Immature natural killer cell (primary cell): ENCODE measurements around the gene RUNX1. TPM values are rescaled to one million over a fixed set of nuclear protein-coding genes. Genes with fewer than 3 reads are reported as not detected.
A peak's percentile ranks its signal among the peaks of the same experiment; 100 is the strongest.

Experiments used
- DNase-seq, 3 donors: peaks; one replicate each; pipeline ENCODE4 v3.0.0; 2022; ENCODE audit warnings: mixed read lengths in 1 of 3
- H3K27ac Mint-ChIP-seq, 6 donors: one replicate each; pipeline ENCODE4 v1.8.0; 2020; ENCODE audit warnings: mixed read lengths in 6 of 6, mild to moderate bottlenecking in 5 of 6, inconsistent platforms in 4 of 6, moderate library complexity in 3 of 6
- H3K27me3 Mint-ChIP-seq, 3 donors: one replicate each; pipeline ENCODE4 v1.8.0; 2020 to 2021; ENCODE audit warnings: low read depth in 3 of 3, mild to moderate bottlenecking in 3 of 3, mixed read lengths in 3 of 3, moderate library complexity in 3 of 3, inconsistent platforms in 1 of 3
- H3K36me3 Mint-ChIP-seq, 3 donors: one replicate each; pipeline ENCODE4 v1.8.0; 2020; ENCODE audit warnings: mixed read lengths in 3 of 3, inconsistent platforms in 2 of 3, mild to moderate bottlenecking in 2 of 3
- H3K4me1 Mint-ChIP-seq, 2 donors: one replicate each; pipeline ENCODE4 v1.8.0; 2020; ENCODE audit warnings: inconsistent platforms in 2 of 2, mild to moderate bottlenecking in 2 of 2, mixed read lengths in 2 of 2, moderate library complexity in 1 of 2
- H3K4me3 Mint-ChIP-seq, 5 donors: one replicate each; pipeline ENCODE4 v1.8.0; 2020; ENCODE audit warnings: mild to moderate bottlenecking in 5 of 5, mixed read lengths in 5 of 5, inconsistent platforms in 3 of 5, moderate library complexity in 3 of 5
- H3K9me3 Mint-ChIP-seq, 6 donors: one replicate each; pipeline ENCODE4 v1.8.0; 2020; ENCODE audit warnings: mild to moderate bottlenecking in 6 of 6, mixed read lengths in 6 of 6, inconsistent platforms in 4 of 6, moderate library complexity in 3 of 6
- polyA plus RNA-seq, 3 donors: library from polyadenylated mRNA; unstranded; fragments of 300-500 nt; fragmentation: Illumina TruSeq; gene quantifications; one replicate each; pipeline ENCODE4 v1.2.3, GENCODE V29; 2021

RUNX1 gene
- polyA plus RNA-seq, 3 donors from 2014 or later = 6.2 to 25.2 (median 10.6) TPM

DNA sequence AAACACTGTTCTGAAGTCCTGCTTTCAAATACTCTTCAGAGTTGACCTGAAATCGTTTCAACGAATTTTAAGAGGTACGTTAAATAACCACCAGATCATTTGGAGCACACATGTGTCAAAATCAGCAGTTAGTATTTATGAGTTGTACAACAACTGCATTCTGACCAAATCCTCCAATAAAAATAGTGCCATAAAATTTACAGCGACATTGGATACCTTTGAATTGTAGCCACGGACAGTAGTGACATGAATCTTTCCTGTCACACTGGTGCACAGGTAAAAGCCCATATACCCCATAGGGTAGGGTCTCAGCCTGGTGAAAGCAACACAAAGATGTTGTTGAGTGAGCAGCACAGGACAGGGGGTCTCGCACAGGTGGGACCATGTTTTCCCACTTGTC is 258.8 kb downstream of the RUNX1 start:
- H3K4me1 Mint-ChIP-seq = no peaks in the 10 kb centered on the region
- no peak overlapping the region for H3K27ac Mint-ChIP-seq
- no peaks in the 10 kb centered on the region for H3K9me3 Mint-ChIP-seq
- DNase-seq = no peak
- H3K36me3 Mint-ChIP-seq = peaks cover 0 to 20% (median 8%) of the 10 kb centered on the region in 3 donors
- peaks cover 0 to 3% (median 3%) of the 10 kb centered on the region in 3 donors for H3K27me3 Mint-ChIP-seq
- H3K4me3 Mint-ChIP-seq = no peak overlapping the region

- Mint-ChIP-seq H3K27me3 (peaks cover 0 to 3% (median 3%) of the 10 kb centered on the region in 3 donors), H3K36me3 (peaks cover 5 to 12% (median 8%) of the 10 kb centered on the region in 3 donors), H3K9me3 (no peaks in the 10 kb centered on the region), H3K4me1 (no peaks in the 10 kb centered on the region), H3K27ac (peak overlapping the region in 3 of 6 donors; percentile 8 to 46 (median 34)), H3K4me3 (no peak overlapping the region)
- no peak for DNase-seq
Measured at GRCh38 chr21:34788879-34789278, 260.2 kb downstream of the RUNX1 start.

- no peaks in the 10 kb centered on the region for H3K4me1 Mint-ChIP-seq
- H3K36me3 Mint-ChIP-seq = peaks cover 0 to 5% (median 0%) of the 10 kb centered on the region in 3 donors
- H3K27me3 Mint-ChIP-seq = peaks cover 0 to 8% (median 7%) of the 10 kb centered on the region in 3 donors
- no peaks in the 10 kb centered on the region for H3K9me3 Mint-ChIP-seq
- H3K4me3 Mint-ChIP-seq = no peak overlapping the region
- H3K27ac Mint-ChIP-seq = no peak overlapping the region
- DNase-seq = no peak
Measured at GRCh38 chr21:34783815-34784214, 265.3 kb downstream of the RUNX1 start.

DNA sequence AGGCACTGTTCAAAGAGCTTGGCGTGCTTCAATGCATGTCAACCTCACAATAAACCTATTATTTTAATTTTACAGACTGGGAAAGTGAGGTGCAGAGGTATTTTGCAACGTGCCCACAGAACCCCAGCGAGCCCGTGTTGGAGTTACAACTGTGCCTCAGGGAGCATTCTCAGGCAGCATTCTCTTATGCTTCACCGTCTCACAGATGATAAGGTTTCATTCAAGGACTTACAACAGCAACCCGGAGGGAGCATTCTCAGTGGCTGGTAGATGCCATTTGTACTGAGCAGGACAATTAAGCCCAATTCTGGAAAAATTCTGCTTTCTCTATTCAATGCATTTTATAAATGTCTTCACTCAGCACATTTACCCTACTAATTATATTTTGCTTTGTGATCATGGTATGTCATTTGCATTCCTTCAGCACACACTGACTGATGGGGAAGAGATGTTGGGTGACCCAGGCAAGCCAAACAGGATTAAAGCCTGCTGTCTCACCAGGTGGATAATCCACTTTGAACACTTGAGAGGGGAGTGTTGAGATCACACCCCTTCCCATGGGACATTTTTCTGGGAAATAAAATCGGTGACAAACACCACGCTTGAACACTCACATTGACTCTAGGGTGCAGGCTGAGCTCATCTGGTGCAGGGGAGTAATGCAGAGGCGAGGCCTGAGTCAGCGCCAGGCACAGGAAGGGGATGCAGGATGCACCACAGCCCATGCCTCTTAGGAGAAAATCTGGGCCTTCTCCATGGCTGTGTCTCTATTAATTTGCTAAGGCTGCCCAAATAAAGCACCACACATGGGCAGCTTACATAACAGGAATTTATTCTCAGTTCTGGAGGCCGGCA is 266.4 kb downstream of the RUNX1 start:
- Mint-ChIP-seq H3K27ac (no peak overlapping the region), H3K4me3 (no peak overlapping the region), H3K36me3 (peaks cover 0 to 5% (median 0%) of the 10 kb centered on the region in 3 donors), H3K4me1 (no peaks in the 10 kb centered on the region), H3K27me3 (peaks cover 0 to 8% (median 7%) of the 10 kb centered on the region in 3 donors), H3K9me3 (no peaks in the 10 kb centered on the region)
- DNase-seq = no peak

GRCh38 chr21:34781526-34781925 is 267.6 kb downstream of the RUNX1 start:
- no peak overlapping the region for H3K27ac Mint-ChIP-seq
- DNase-seq = no peak
- H3K4me1 Mint-ChIP-seq = no peaks in the 10 kb centered on the region
- peaks cover under 1 to 7% (median 5%) of the 10 kb centered on the region in 3 donors for H3K27me3 Mint-ChIP-seq
- no peak overlapping the region for H3K4me3 Mint-ChIP-seq
- no peaks in the 10 kb centered on the region for H3K9me3 Mint-ChIP-seq
- H3K36me3 Mint-ChIP-seq = peaks cover 0 to 5% (median 0%) of the 10 kb centered on the region in 3 donors

- Mint-ChIP-seq H3K27ac (no peak overlapping the region), H3K4me1 (no peaks in the 10 kb centered on the region), H3K4me3 (no peak overlapping the region), H3K9me3 (no peaks in the 10 kb centered on the region), H3K27me3 (peaks cover 1 to 7% (median 5%) of the 10 kb centered on the region in 3 donors), H3K36me3 (peaks cover 0 to 5% (median 0%) of the 10 kb centered on the region in 3 donors)
- no peak for DNase-seq
Measured at GRCh38 chr21:34779860-34780259, 269.2 kb downstream of the RUNX1 start.

DNA sequence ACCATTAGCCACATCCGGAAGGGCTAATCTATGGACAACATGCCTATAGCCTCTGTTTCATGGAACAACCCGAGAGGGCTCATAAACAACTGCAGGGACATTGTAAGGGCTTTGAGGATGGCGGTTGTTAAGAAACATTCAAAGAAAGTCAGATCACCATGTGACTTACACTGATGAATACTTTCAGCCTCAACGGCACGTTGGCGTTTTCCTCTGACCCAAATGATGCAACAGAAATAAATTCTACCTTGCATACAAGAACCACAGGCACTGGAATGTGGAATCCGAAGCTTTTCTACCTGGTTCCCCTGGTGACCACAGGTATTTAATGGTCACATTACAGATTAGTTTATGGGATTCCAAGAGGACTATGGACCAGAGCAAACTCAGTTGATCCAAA is 273.3 kb downstream of the RUNX1 start:
- Mint-ChIP-seq H3K36me3 (no peaks in the 10 kb centered on the region), H3K4me1 (no peaks in the 10 kb centered on the region), H3K27me3 (peaks cover 1 to 15% (median 7%) of the 10 kb centered on the region in 3 donors), H3K4me3 (no peak overlapping the region), H3K9me3 (no peaks in the 10 kb centered on the region), H3K27ac (no peak overlapping the region)
- DNase-seq = no peak

- no peak overlapping the region for H3K27ac Mint-ChIP-seq
- H3K4me3 Mint-ChIP-seq = no peak overlapping the region
- no peaks in the 10 kb centered on the region for H3K36me3 Mint-ChIP-seq
- no peaks in the 10 kb centered on the region for H3K4me1 Mint-ChIP-seq
- H3K9me3 Mint-ChIP-seq = no peaks in the 10 kb centered on the region
- DNase-seq = no peak
- peaks cover 1 to 15% (median 6%) of the 10 kb centered on the region in 3 donors for H3K27me3 Mint-ChIP-seq
Measured at GRCh38 chr21:34774750-34775149, 274.4 kb downstream of the RUNX1 start.

- peaks cover 2 to 12% (median 3%) of the 10 kb centered on the region in 3 donors for H3K27me3 Mint-ChIP-seq
- H3K36me3 Mint-ChIP-seq = no peaks in the 10 kb centered on the region
- no peak for DNase-seq
- H3K4me1 Mint-ChIP-seq = no peaks in the 10 kb centered on the region
- H3K9me3 Mint-ChIP-seq = no peaks in the 10 kb centered on the region
- no peak overlapping the region for H3K27ac Mint-ChIP-seq
- no peak overlapping the region for H3K4me3 Mint-ChIP-seq
Measured at GRCh38 chr21:34771512-34772028, 277.5 kb downstream of the RUNX1 start.

GRCh38 chr21:34770576-34770975 is 278.5 kb downstream of the RUNX1 start:
- H3K36me3 Mint-ChIP-seq = no peaks in the 10 kb centered on the region
- no peaks in the 10 kb centered on the region for H3K9me3 Mint-ChIP-seq
- no peaks in the 10 kb centered on the region for H3K4me1 Mint-ChIP-seq
- H3K4me3 Mint-ChIP-seq = no peak overlapping the region
- peaks cover 2 to 12% (median 2%) of the 10 kb centered on the region in 3 donors for H3K27me3 Mint-ChIP-seq
- H3K27ac Mint-ChIP-seq = no peak overlapping the region
- DNase-seq = no peak

DNA sequence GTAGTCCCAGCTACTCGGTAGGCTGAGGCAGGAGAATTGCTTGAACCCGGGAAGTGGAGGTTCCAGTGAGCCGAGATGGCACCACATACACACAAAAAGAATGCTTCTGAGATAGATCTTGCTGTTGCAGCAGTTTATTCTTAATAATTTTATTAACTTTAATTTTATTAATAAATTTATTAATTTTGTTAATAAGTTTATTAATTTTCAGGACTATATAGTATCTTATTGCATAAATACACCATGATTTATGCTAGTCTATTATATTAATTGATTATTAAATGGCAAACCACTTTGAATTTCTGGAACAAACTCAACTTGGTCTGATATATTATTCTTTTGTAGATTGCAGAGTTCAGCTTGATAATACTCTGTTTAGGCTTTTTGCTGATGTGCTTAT is 280.8 kb downstream of the RUNX1 start:
- Mint-ChIP-seq H3K27ac (no peak overlapping the region), H3K36me3 (no peaks in the 10 kb centered on the region), H3K4me3 (no peak overlapping the region), H3K4me1 (no peaks in the 10 kb centered on the region), H3K9me3 (peaks cover 0 to 4% (median 0%) of the 10 kb centered on the region in 6 donors), H3K27me3 (peaks cover 2 to 5% (median 2%) of the 10 kb centered on the region in 3 donors)
- DNase-seq = no peak

DNA sequence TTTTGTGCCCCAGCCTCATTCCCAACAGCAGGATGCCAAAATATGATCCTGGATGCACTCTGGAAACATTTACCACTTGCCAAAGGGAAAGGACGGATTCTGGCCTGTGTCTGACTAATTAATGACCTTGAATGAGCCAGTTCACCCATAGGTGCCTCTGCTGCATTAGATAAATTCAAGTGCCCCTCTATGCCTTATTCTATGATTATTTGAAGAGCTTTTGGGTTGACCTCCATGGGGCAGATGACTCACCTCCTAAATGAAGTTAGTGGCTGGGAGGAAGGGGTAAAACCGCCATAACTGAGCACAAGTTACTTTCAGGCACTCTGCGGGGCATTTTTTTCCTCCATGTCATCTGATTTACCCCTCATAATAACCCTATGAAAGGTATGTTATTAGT is 282.2 kb downstream of the RUNX1 start:
- peaks cover 0 to 2% (median 2%) of the 10 kb centered on the region in 3 donors for H3K27me3 Mint-ChIP-seq

DNA sequence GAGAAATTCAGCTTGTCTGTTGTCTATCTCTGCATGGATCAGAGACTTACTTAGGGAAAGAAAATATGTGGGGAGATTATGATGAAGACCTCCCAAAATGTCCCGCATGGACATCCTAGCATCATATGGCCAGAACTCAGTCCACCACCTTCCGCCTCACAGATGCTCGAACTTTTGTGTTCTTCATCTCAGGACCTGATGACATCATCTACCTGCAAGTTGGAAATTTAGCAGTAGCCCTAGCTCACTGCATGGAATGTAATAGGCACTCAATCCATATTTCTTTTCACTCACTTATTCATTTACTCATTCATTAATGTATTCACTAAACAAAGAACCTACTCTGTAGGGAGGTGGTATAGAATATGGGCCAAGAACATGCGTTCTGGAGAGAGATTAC is 283.5 kb downstream of the RUNX1 start:
- Mint-ChIP-seq H3K27me3 (peaks cover 0 to 3% (median 2%) of the 10 kb centered on the region in 3 donors), H3K27ac (no peak overlapping the region), H3K36me3 (no peaks in the 10 kb centered on the region), H3K4me3 (no peak overlapping the region), H3K4me1 (no peaks in the 10 kb centered on the region), H3K9me3 (peaks cover 0 to 4% (median 0%) of the 10 kb centered on the region in 6 donors)
- no peak for DNase-seq

More for the DNA sequence above, 282.2 kb downstream of the RUNX1 start:
- no peak overlapping the region for H3K27ac Mint-ChIP-seq
- peaks cover 0 to 4% (median 0%) of the 10 kb centered on the region in 6 donors for H3K9me3 Mint-ChIP-seq
- H3K4me3 Mint-ChIP-seq = no peak overlapping the region
- no peak for DNase-seq
- no peaks in the 10 kb centered on the region for H3K36me3 Mint-ChIP-seq
- no peaks in the 10 kb centered on the region for H3K4me1 Mint-ChIP-seq

DNA sequence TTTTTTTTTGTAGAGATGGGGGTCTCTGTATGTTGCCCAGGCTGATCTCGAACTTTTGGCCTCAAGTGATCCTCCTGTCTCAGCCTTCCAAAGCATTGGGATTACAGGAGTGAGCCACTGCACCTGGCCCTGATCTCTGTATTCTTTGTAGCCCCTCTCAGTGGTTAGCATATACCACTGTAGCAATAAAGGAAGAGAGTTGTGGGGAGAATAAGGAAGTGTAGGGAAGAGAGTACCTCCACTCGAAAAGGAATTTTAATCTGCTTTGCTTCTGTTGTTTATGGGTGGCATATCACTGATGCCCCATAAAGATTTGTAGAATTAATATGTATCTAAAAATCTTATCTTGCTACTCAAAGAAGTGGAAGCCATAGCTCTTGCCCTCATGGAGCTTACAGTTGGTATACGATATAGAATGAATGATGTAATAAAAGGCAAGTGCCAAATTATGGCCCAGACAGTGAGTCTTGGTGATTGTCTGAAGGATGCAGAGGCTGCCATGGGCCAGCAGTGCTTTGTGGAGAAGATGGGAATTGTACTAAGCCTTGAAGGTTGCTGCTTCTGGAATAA is 284.3 kb downstream of the RUNX1 start:
- Mint-ChIP-seq H3K4me1 (no peaks in the 10 kb centered on the region), H3K36me3 (no peaks in the 10 kb centered on the region), H3K27me3 (peaks cover 0 to 3% (median 2%) of the 10 kb centered on the region in 3 donors), H3K4me3 (no peak overlapping the region), H3K9me3 (peaks cover 0 to 4% (median 0%) of the 10 kb centered on the region in 6 donors), H3K27ac (no peak overlapping the region)
- DNase-seq = no peak
